ENCODE results near the gene PPP1CB.

DNA sequence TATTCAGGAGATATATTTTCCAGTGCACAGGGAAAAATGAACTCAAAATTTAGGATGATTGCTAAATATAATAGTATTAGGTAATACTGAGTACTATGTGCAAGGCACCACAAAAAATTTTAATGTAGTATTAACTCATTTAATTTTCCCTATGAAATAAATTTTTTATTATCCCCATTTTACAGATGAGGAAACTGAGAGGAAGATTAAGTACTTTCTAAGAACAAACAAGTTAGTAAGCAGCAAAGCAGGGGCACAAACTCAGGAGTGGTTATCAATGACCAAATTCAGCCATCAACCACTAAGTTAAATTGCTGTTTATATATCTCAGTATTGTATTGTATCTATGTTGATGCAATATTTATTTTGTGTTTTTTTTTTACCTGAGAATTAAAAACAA, 73.2 kb downstream of the PPP1CB start:
- TF ChIP-seq, protein P1, sequence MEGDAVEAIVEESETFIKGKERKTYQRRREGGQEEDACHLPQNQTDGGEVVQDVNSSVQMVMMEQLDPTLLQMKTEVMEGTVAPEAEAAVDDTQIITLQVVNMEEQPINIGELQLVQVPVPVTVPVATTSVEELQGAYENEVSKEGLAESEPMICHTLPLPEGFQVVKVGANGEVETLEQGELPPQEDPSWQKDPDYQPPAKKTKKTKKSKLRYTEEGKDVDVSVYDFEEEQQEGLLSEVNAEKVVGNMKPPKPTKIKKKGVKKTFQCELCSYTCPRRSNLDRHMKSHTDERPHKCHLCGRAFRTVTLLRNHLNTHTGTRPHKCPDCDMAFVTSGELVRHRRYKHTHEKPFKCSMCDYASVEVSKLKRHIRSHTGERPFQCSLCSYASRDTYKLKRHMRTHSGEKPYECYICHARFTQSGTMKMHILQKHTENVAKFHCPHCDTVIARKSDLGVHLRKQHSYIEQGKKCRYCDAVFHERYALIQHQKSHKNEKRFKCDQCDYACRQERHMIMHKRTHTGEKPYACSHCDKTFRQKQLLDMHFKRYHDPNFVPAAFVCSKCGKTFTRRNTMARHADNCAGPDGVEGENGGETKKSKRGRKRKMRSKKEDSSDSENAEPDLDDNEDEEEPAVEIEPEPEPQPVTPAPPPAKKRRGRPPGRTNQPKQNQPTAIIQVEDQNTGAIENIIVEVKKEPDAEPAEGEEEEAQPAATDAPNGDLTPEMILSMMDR (IDR thresholded peaks at IDR 0.05), result no peak
- TF ChIP-seq POLR2A (IDR thresholded peaks at IDR 0.05), result no peak

All from adrenal gland (tissue), 5 donors.